Endometrium (tissue), 2 donors: ENCODE results near the gene SEPTIN10.

ENCODE experiments used
- FAIRE-seq: peaks from 2 replicates; lab custom pipeline; 2012; peaks lifted over from hg19 to GRCh38; lab: Jason Lieb, UNC
- donor health status: control.
- donor health status: control.

The SEPTIN10 gene

DNA sequence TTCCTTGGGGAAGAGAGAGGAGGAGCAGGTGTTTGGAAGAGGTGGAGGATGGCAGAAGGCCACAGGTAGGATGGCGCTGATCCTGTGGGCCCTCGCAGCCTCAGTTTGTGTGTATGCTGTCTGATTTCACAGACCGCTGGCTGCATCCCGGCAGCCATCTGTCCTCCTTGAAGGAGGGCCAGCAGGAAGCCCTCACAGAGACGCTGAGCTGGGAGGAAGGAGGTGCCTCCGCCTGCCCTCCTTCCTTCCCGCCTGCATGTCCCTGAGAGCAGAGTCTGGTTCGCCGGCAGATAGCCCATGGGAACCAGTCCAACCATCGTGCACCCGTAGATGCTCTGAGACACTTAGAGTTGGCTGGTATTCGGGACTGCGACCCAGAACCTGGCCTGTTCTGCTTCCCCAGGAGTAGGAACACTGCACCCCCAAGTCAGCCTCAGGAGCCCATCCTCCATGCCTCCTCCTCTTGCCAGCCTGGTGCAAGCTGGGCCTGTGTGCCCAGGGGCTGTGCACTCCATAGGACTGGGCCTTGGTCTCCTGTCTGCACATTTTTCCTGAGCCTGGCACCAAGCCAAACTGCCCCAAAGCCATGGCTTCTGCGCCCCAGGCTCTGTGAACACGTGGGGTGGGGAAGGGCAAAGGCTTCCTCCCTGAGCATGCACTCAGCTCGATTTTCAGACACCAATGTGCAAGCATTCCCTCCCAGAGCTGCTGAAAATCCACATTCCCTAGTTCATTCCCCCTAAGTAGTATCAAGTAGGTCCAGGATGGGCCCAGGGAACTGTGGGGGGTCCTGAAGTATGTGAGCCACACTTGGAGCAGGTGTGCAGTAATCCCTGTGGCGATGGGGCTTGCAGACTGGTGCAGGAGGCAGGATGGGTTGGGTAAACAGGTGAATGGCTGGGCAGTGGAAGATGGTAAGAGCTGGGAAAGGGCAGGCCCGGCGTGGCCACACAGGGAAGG lies 115.6 kb downstream of the SEPTIN10 start:
- FAIRE-seq: no peak

DNA sequence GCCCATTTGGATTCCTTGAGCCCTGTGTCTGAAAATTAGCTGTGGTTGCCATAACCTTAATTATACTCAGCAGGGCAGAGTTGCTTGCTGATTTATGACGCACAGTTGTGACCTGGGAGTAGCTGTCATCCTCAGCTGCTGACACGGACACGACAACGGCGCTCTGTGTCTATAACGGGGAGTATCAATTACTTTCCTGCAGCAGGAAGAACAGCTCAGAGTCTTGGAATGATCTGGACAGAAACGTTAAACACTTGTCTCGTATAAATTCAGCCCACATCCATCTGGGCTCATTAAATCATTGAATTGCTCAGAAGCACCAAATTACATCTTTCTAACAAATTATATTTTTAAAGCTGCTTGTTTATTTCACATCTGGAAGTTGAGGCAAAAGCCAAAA lies 116.3 kb downstream of the SEPTIN10 start:
- FAIRE-seq: no peak

DNA sequence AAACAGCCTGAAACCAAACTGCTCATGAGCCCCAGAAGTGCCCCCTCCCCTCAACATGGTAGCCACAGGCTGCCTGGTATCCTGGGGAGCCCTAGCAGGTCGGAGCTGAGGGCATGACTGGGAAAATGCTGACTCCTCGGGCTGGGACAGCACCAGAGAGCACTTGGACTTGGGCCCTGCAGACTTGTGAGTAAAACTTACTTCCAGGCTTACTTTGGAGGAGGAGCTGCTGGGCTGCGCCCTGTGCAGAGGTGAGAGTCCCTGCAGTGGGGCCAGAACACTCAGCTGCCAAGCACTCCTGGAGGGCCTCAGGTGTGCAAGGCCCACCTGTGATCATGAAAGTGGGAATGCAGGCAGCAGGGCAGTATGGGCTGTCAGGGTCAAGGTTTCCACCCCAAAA lies 119.4 kb downstream of the SEPTIN10 start:
- FAIRE-seq: no peak

DNA sequence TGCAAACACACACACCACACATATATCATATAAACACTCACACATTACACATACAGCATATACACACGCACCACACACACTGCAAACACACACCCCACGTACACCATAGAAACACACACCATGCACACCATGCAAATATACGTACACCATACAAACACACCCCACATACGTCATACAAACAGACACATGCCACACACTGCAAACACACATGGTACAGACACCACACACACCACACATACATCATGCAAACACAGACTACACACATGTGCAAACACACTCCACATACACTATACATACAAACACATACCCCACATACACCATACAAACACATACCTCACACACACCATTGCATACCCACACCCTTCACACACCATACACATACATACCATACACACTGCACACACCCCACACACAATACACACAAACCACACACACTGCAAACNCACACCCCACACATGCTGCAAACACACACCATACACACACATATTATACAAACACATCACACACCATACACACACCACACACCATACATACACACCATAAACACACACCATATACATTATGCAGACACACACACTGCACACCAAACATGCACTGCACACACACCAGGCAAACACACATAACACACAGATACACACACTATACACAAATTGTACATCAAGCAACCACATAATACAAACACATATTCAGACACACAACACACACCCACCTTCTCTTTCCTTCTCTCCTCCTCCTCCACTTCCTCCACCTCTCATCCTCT lies 120.4 kb downstream of the SEPTIN10 start:
- FAIRE-seq: no peak
